ENCODE results near the gene EIF2A. TPM values are rescaled to one million over a fixed set of nuclear protein-coding genes. Genes with fewer than 3 reads are reported as not detected.
A peak's percentile ranks its signal among the peaks of the same experiment; 100 is the strongest.

EIF2A gene
- total and polyA plus RNA-seq, 2 of the 13 experiments (the other 11 are each of a cell fraction or from before 2014, with no cell fraction given) = 124 to 139 TPM

DNA sequence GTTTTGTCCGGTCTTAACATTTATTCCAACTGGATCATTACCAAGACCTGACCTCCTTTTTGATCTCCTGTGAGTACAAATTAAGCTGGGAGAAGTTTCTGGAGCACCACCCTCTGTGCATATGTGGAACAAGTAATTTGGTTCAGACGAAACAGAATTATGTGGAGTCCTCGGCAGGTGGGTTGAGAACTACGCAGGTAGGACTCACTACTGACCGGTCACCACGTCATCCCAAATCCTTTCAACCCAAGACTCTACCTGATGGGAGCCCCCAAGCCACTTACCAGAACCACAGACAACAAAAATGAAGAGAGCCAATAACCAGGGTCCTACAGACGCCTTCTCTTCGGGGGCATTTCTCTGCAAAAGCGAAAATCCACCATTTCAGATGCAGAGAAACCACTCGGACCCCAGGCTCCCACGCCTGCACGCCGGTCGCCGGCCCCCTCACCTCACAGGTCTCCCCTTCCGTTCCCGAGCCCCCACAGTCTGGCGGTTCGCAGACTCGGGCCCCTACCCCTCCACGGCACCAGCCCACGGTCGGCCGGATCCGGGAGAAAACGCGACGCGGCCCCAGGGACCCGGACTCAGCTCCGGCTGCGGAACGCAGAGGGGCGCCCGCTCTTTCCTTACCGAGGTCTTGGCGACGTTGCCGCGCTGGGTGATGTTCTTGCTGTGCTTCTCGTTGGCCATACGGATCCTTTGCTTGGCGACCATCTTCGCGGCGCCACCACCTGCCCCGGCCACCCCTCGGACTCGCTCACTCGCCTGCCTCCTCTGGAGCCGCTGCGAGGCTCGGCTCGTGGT lies 965 bp upstream of the EIF2A start (continued):
- TF ChIP-seq, protein P1, sequence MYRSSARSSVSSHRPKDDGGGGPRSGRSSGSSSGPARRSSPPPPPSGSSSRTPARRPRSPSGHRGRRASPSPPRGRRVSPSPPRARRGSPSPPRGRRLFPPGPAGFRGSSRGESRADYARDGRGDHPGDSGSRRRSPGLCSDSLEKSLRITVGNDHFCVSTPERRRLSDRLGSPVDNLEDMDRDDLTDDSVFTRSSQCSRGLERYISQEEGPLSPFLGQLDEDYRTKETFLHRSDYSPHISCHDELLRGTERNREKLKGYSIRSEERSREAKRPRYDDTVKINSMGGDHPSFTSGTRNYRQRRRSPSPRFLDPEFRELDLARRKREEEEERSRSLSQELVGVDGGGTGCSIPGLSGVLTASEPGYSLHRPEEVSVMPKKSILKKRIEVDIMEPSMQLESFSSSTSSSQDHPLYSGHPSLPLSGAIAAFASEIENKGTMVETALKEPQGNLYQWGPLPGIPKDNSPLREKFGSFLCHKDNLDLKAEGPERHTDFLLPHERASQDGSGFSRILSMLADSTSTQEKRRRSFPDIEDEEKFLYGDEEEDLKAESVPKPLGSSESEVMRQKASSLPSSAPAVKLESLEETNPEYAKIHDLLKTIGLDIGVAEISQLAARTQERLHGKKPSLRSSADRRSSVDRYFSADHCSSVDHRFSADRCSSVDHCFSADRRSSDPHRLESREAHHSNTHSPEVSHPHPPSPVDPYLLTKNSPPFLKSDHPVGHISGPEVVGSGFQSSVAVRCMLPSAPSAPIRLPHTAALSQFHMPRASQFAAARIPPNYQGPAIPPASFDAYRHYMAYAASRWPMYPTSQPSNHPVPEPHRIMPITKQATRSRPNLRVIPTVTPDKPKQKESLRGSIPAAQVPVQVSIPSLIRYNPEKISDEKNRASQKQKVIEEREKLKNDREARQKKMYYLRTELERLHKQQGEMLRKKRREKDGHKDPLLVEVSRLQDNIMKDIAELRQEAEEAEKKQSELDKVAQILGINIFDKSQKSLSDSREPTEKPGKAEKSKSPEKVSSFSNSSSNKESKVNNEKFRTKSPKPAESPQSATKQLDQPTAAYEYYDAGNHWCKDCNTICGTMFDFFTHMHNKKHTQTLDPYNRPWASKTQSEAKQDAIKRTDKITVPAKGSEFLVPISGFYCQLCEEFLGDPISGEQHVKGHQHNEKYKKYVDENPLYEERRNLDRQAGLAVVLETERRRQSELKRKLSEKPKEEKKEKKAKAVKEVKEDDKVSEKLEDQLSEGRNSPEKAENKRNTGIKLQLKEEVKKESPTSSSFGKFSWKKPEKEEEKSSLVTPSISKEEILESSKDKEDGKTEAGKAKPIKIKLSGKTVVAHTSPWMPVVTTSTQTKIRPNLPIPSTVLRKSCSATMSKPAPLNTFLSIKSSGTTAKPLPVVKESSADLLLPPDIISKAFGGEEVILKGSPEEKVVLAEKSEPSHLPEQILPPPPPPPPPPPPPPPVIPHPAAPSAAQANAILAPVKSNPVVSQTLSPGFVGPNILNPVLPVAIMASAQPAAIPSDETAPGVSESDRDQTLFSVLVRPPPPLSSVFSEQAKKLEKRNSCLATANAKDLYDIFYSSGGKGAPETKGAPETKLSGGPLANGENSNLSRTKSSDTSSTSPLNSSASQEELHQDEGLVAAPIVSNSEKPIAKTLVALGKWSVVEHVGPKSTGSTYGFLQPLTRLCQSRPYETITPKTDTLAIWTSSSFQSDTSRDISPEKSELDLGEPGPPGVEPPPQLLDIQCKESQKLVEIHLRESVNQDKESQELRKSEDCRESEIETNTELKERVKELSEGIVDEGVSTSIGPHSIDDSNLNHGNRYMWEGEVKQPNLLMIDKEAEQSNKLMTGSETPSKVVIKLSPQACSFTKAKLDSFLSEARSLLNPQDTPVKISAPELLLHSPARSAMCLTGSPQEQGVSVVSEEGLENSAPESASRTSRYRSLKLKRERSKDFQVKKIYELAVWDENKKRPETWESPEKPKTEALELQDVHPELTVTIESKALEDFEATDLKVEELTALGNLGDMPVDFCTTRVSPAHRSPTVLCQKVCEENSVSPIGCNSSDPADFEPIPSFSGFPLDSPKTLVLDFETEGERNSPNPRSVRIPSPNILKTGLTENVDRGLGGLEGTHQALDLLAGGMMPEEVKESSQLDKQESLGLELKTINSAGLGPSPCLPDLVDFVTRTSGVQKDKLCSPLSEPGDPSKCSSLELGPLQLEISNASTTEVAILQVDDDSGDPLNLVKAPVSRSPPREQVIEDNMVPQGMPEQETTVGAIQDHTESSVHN (CRISPR knock-in tag; IDR thresholded peaks at IDR 0.05) = no peak
- TF ChIP-seq YEATS4 (CRISPR knock-in tag; IDR thresholded peaks at IDR 0.05; ENCODE audit: borderline replicate concordance) (no peak; the same call in 1 of the 2 replicates), ZNF121 (CRISPR knock-in tag; IDR thresholded peaks at IDR 0.05) (no peak), KLF16 (CRISPR knock-in tag; IDR thresholded peaks at IDR 0.05) (no peak), JUND (CRISPR knock-in tag; IDR thresholded peaks at IDR 0.05) (peak; percentile 53; the same call in 1 of the 2 replicates), SAP130 (CRISPR knock-in tag; IDR thresholded peaks at IDR 0.05; ENCODE audit: low read depth) (no peak), ADNP (CRISPR knock-in tag; IDR thresholded peaks at IDR 0.05) (no peak), SMAD1 (CRISPR knock-in tag; IDR thresholded peaks at IDR 0.05; ENCODE audit: borderline replicate concordance, low read depth) (no peak), FOXA3 (CRISPR knock-in tag; IDR thresholded peaks at IDR 0.05) (no peak)
- TF ChIP-seq, protein P2, sequence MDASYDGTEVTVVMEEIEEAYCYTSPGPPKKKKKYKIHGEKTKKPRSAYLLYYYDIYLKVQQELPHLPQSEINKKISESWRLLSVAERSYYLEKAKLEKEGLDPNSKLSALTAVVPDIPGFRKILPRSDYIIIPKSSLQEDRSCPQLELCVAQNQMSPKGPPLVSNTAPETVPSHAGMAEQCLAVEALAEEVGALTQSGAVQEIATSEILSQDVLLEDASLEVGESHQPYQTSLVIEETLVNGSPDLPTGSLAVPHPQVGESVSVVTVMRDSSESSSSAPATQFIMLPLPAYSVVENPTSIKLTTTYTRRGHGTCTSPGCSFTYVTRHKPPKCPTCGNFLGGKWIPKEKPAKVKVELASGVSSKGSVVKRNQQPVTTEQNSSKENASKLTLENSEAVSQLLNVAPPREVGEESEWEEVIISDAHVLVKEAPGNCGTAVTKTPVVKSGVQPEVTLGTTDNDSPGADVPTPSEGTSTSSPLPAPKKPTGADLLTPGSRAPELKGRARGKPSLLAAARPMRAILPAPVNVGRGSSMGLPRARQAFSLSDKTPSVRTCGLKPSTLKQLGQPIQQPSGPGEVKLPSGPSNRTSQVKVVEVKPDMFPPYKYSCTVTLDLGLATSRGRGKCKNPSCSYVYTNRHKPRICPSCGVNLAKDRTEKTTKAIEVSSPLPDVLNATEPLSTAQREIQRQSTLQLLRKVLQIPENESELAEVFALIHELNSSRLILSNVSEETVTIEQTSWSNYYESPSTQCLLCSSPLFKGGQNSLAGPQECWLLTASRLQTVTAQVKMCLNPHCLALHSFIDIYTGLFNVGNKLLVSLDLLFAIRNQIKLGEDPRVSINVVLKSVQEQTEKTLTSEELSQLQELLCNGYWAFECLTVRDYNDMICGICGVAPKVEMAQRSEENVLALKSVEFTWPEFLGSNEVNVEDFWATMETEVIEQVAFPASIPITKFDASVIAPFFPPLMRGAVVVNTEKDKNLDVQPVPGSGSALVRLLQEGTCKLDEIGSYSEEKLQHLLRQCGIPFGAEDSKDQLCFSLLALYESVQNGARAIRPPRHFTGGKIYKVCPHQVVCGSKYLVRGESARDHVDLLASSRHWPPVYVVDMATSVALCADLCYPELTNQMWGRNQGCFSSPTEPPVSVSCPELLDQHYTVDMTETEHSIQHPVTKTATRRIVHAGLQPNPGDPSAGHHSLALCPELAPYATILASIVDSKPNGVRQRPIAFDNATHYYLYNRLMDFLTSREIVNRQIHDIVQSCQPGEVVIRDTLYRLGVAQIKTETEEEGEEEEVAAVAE (CRISPR knock-in tag; IDR thresholded peaks at IDR 0.05; ENCODE audit: borderline replicate concordance) = no peak
- TF ChIP-seq, protein P3, sequence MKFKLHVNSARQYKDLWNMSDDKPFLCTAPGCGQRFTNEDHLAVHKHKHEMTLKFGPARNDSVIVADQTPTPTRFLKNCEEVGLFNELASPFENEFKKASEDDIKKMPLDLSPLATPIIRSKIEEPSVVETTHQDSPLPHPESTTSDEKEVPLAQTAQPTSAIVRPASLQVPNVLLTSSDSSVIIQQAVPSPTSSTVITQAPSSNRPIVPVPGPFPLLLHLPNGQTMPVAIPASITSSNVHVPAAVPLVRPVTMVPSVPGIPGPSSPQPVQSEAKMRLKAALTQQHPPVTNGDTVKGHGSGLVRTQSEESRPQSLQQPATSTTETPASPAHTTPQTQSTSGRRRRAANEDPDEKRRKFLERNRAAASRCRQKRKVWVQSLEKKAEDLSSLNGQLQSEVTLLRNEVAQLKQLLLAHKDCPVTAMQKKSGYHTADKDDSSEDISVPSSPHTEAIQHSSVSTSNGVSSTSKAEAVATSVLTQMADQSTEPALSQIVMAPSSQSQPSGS (CRISPR knock-in tag; IDR thresholded peaks at IDR 0.05) = no peak
